Inferior parietal cortex (tissue), 1 donor: Measurements from ENCODE around the gene TMEM121.
"Not testable (repeated sequence)": the region's sequence is repeated elsewhere in the genome, so short reads cannot be mapped to it uniquely, and the experiment has no call there.

Experiments
- DNase-seq: peaks from one replicate; pipeline ENCODE4 v3.0.0-alpha.2; 2016; ENCODE audit errors: extremely low spot score

The TMEM121 gene

DNA sequence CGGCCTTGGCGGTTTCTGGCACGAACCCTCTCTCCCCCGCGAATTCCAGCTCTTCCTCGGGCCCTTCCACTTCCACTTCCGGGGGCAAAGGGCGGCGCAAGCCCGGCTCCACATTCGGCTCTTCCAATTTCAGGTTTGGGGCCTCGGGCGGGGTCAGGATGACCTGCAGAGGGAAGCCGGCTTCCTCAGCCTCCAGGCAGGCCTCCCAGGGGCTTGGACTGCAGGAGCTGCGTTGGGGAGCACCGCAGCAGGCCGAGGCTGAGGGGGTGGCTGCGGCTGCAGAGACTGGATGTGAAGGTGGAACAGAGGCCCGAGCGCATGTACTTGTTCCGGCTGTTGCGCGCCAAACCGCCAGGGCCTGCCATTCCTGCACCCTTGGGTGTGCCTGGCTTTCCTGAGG, 20.7 kb downstream of the TMEM121 start:
- not testable (repeated sequence) for DNase-seq

DNA sequence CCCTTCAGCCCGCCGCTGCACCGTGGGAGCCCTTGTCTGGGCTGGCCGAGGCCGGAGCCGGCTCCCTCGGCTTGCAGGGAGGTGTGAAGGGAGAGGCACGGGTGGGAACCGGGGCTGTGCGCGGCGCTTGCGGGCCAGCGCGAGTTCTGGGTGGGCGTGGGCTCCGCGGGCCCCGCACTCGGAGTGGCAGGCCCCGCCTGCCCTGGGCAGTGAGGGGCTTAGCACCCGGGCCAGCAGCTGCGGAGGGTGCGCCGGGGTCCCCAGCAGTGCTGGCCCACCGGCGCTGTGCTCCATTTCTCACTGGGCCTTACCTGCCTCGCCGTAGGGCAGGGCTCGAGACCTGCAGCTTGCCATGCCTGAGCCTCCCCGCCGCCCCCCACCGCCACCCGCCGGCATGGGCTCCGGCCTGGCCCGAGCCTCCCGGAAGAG, 21.4 kb downstream of the TMEM121 start:
- no peak for DNase-seq

DNA sequence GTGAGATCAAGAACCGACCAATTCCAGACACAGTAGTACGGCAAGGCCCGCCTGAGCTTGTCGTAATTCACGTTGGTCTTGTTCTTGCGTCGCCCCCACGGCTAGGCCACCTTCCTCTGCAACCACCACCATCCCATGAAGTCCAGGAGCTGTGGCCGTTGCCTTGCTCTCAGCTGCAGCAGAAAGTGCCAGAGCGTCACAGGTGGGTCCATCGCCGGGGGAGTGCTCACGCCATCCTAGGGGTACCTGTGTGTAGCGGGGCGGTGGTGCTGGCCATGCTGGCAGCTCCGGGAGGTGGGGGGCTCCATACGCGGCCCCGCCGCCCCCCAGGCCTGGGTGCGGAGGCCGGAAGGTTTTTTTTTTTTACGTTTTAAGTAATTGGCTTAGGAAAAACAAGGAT, 23.1 kb downstream of the TMEM121 start:
- DNase-seq: no peak

- DNase-seq: no peak
These were observed 27.6 kb downstream of the TMEM121 start for GRCh38 chr14:105554022-105554421.

GRCh38 chr14:105554523-105554922, 28.1 kb downstream of the TMEM121 start:
- no peak for DNase-seq

GRCh38 chr14:105557671-105558070, 31.3 kb downstream of the TMEM121 start:
- DNase-seq: not testable (repeated sequence)

DNA sequence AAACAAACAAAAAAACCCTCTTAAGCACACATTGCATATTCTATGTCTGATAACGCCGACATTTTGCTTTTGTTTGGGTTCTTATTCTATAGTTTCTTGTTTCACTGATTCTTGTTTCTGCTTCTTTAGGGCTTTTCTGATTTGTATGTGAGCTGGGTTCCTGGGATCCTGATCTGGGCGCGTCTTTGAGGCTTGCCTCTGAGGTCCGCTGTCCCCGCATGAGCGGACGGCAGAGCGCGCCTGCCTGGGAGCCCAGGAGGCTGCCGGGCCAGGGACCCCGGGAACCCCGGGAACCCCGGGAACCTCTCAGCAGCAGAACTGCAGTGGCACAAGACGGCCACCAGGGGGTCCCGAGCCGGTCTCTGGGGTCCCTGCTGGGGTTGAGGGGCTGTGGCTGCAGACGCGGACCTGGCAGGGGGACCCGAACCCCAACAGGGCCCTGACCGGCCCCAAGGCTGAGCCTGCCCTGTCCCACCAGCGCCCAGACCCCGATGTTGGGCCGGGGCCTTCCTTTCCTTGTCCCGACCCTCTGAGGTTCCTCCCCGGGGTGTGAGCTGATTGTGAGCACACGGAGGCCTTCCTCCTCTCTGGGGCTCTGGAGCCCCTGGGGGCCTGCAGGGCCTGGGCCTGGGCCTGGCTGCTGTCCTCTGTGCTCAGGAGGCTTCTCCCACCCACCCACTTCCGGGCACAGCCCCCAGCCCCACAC, 32.2 kb downstream of the TMEM121 start:
- DNase-seq: not testable (repeated sequence)

- DNase-seq: not testable (repeated sequence)
These were observed 33.1 kb downstream of the TMEM121 start for GRCh38 chr14:105559384-105560047.

DNA sequence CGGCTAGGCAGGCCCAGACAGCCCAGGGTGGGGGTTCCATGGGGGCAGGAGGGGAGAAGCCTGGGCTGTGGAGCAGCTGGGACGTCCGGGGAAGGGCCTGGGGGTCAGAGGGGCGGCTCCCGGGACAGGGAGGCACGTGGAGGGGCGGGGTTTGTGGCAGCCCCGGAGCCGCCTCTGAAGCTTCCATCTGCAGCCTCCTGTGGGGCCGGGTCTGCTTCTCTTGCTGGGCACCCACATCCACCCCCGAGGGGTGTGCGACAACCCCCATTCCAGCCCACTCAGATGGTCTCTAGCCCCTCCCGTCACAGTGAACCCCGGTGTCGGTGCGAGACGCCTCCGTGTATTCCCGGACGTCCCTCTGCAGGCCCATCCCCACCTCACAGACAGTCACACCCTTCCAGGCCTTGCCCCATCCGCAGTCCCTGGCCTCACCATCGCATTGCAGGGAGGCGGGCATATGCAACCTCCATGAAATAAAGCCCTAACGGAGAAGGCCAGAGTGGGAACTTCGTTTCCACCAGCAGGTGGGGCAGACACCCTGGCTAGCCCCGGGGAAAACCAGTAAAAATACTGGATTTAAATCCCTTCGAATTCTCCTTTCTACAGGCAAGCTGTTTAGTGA, 33.8 kb downstream of the TMEM121 start:
- not testable (repeated sequence) for DNase-seq

DNA sequence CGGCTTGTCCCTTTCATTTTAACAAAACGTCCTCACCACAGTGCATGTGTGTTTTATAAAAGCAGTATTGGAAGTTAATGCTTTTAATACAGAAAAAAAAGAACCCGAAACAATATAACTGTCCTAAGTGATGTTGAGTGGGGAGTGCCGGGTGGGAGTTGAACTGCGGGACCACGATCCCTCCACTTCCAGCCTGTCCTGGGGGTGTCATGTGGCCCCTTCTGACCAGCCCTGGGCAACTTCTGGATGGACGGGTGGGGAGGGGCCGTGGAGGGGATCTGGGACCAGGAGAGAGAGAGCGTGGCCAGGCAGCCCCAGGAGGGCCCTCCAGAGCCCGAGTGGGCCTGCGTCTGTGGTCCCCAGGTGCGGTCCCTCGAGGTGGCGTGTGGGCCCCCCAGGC, 35.0 kb downstream of the TMEM121 start:
- DNase-seq: not testable (repeated sequence)

DNA sequence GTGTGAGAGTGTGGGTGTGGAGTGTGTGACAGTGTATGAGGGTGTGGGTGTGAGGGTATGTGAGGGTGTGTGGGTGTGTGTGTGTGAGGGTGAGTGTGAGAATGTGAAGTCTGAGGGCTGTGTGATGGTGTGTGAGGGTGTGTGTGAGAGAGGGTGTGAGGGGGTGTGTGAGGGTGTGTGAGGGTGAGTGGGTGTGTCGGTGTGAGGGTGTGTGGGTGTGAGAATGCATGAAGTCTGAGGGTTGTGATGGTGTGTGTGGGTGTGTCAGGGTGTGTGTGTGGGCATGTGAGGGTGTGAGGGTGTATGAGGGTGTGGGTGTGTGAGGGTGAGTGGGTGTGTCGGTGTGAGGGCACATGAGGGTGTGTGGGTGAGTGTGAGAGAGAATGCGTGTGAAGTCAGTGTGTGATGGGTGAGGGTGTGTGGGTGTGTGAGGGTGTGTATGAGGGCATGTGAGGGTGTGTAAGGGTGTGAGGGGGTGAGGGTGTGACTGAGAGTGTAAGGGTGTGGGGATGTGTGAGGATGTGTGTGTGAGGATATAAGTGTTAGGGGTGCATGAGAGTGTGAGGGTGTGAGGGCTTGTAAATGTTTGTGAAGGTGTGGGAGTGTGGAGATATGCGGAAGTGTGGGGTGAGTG, 36.4 kb downstream of the TMEM121 start:
- no peak for DNase-seq

- DNase-seq: no peak
These were observed 37.0 kb downstream of the TMEM121 start for GRCh38 chr14:105563347-105563737.

- DNase-seq: not testable (repeated sequence)
These were observed 38.2 kb downstream of the TMEM121 start for GRCh38 chr14:105564536-105564935.

GRCh38 chr14:105565185-105565919, 39.0 kb downstream of the TMEM121 start:
- not testable (repeated sequence) for DNase-seq

DNA sequence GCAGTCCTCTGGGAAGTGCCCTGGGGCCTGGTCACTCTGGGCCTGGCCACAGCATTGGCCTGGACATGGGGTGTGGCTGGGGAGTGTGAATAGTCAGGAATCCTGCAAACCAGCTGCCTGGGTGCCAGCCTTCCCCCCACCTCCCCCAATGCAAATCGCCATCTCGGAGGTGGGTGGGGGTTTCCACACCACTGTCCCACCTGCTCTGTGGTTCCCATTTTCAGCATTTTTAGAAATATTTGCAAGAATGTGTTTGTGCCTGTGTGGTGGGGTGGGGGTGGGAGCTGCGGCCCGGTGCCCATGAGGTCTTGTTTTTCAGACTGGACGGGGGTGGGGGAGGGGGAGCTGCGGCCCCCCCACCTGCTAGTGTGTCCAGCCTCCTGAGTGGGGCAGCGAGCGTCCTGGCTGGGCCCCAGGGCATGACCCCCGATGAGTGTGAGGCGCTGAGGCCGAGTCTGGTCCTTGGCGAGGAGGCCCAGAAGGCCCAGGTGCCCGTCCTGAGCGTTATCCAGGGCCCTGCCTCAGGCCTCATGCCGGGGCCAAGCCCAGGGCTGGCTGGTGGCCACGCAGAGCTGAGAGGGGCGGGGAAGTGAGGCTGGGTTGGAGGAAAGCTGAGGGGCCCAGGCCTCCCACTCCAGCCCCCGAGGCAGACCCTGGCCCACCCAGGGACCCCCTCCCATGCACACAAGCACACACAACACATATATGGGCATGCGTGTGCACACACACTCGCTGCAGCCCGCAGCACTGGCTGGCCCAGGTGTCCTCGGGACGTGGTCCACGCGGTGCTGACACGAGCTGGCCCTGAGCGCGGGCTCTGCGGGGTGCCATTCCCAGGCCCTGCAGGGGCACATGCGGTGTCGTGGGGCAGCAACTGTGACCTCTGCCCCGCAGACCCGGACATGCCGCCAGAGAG, 40.1 kb downstream of the TMEM121 start:
- not testable (repeated sequence) for DNase-seq

- not testable (repeated sequence) for DNase-seq
These were observed 41.1 kb downstream of the TMEM121 start for GRCh38 chr14:105567164-105568103.

DNA sequence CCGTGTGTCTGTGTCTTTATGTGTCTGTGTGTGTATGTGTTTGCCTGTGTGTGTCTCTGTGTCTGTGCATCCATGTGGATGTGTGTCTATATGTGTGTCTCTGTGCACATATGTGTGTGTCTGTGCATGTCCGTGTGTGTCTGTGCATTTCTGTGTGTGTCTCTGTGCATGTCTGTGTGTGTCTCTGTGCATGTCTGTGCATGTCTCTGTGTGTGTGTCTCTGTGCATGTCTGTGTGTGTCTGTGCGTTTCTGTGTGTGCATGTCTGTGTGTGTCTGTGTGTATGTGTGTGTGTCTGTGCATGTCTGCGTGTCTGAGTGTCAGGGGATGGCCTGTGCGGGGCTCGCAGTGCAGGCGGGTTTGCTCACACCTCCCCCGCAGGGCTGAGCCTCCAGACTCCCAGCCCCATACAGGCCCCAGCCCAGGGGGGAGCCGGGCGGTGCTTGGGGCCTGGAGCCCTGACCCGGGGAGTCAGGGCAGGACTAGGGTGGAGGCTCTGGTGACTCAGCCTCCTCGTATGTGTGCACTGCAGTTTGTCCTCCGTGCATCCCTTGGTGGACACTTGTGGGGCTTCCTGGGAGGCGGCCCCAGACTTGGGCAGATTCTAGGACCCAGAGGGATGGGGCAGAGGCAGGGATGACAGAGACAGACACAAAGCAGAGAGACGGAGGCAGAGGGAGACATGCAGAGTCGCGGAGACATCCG, 41.9 kb downstream of the TMEM121 start:
- DNase-seq: not testable (repeated sequence)

- no peak for DNase-seq
These were observed 42.7 kb downstream of the TMEM121 start for GRCh38 chr14:105568859-105569766.
